Thoracic aorta (tissue), 2 donors: Measurements from ENCODE around the gene IFT57. TPM values are rescaled to one million over a fixed set of nuclear protein-coding genes. Genes with fewer than 3 reads are reported as not detected.
A peak's percentile ranks its signal among the peaks of the same experiment; 100 is the strongest.

ENCODE experiments used
- ATAC-seq: fragments of 150-250 bp; one replicate; pipeline ENCODE4 v1.8.0; 2017; ENCODE audit warnings: low read depth; ENCODE audit not compliant: insufficient number of reproducible peaks, low FRiP score
- DNase-seq: peaks from one replicate; pipeline ENCODE4 v3.0.0-alpha.2; 2020; ENCODE audit warnings: low spot score
- H3K27ac ChIP-seq, 2 donors: fragments of 200-600 bp; sonication (generic); 1 replicate in 1 of 2; 2 replicates in 1 of 2; pipeline ENCODE4 v1.5.1; 2016; ENCODE audit warnings: mild to moderate bottlenecking in 2 of 2, moderate library complexity in 2 of 2
- H3K27me3 ChIP-seq: fragments of 200-600 bp; sonication (generic); replicated peaks from 2 replicates; pipeline ENCODE4 v1.6.0; 2016; ENCODE audit warnings: mild to moderate bottlenecking; ENCODE audit not compliant: insufficient read depth
- H3K36me3 ChIP-seq: fragments of 200-600 bp; sonication (generic); one replicate; pipeline ENCODE4 v1.5.1; 2016
- H3K4me1 ChIP-seq, 2 donors: fragments of 200-600 bp; sonication (generic); 1 replicate in 1 of 2; 2 replicates in 1 of 2; pipeline versions ENCODE4 v1.5.1 to v1.6.0; 2016; ENCODE audit warnings: low read depth in 2 of 2, mild to moderate bottlenecking in 1 of 2; ENCODE audit not compliant: control insufficient read depth in 1 of 2
- H3K4me3 ChIP-seq: fragments of 200-600 bp; sonication (generic); 2 replicates; pipeline ENCODE4 v1.5.1; 2016; ENCODE audit warnings: mild to moderate bottlenecking
- H3K9me3 ChIP-seq: fragments of 200-600 bp; sonication (generic); 2 replicates; pipeline ENCODE4 v1.5.1; 2016
- CTCF ChIP-seq: fragments of 200-600 bp; sonication (generic); IDR thresholded peaks from one replicate; pipeline ENCODE4 v1.5.1; 2019; ENCODE audit warnings: antibody characterized with exemption
- total RNA-seq, 2 donors: library from RNA; depleted of rRNA; stranded (reverse); fragments of >200 nt; gene quantifications; one replicate each; pipeline versions ENCODE4 v1.1.0 to v1.2.3, GENCODE V29; 2016

Gene IFT57
- total RNA-seq, 2 donors from 2014 or later = 35.7 to 41.1 TPM

DNA sequence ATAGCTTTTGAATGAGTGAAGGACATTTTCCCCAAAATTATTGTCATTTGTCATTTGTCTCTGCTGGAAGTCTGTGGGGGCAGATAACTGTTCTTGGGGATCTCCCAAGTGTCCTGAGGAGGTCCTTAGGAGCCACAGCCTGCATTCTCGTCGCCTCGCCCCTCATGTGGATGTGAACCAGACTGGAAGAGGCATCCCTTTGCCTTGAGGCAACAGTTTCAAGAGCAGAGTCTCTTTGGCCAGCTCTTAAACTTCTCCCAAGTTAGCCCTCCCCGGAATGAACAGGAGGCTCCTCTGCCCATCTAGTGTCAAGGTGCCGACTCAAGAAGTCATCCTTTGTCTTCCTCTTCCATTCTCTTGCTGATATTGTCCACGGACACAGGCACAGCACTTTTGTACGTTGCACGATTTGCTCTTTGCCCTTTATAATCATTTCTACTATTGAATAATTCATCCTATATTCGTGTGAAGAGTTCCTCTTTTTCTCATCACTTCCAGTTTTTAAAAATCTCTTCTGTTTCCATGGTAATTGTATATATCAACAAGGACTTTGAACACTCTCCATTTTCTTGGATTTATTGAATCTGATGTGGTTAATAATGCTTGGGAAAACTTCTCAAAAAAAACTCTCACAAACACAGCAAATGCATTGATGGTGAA is 90.6 kb downstream of the IFT57 start:
- no peaks in the 10 kb centered on the region for H3K27me3 ChIP-seq
- ATAC-seq (no peak), DNase-seq (no peak)
- H3K4me1 ChIP-seq = peaks cover 16 to 33% of the 10 kb centered on the region in 2 donors
- no peaks in the 10 kb centered on the region for H3K9me3 ChIP-seq
- no peaks in the 10 kb centered on the region for H3K36me3 ChIP-seq
- H3K4me3 ChIP-seq = no peak overlapping the region
- no peak for TF ChIP-seq CTCF
- peak overlapping the region in 1 of 2 donors; percentile 50 for H3K27ac ChIP-seq

GRCh38 chr3:108130701-108131474 is 91.3 kb downstream of the IFT57 start:
- H3K36me3 ChIP-seq = no peaks in the 10 kb centered on the region
- no peaks in the 10 kb centered on the region for H3K9me3 ChIP-seq
- H3K4me3 ChIP-seq = no peak overlapping the region
- no peaks in the 10 kb centered on the region for H3K27me3 ChIP-seq
- peak overlapping the region; percentile 25 to 50 for H3K27ac ChIP-seq
- ATAC-seq (peak; percentile 94), DNase-seq (no peak)
- peaks cover 16 to 33% of the 10 kb centered on the region in 2 donors for H3K4me1 ChIP-seq
- TF ChIP-seq CTCF = no peak

DNA sequence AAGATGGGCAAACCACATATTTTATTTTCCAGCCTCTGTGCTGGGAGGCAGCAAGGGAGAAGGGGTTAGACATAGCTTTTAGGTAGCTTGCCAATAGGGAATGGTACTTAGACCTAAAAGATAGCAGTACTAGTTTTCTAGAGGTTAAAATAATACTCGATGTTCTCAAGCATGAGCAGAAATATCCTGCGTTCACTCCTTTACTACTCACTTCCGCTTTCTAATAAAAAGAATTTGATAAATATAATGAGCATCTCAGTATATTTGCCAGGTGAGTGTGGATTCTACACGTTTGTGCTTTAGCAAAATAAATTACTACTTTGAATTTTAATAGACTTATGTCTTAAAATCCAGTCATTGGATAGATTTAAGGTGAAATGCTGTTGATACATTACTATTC is 92.0 kb downstream of the IFT57 start:
- no peak for DNase-seq
- Histone ChIP-seq H3K4me1 (peaks cover 16 to 33% of the 10 kb centered on the region in 2 donors), H3K4me3 (no peak overlapping the region), H3K27ac (peak overlapping the region in 1 of 2 donors; percentile 50), H3K36me3 (no peaks in the 10 kb centered on the region), H3K9me3 (no peaks in the 10 kb centered on the region), H3K27me3 (no peaks in the 10 kb centered on the region)
- no peak for TF ChIP-seq CTCF
- no peak for ATAC-seq

GRCh38 chr3:108127301-108127988 is 94.8 kb downstream of the IFT57 start:
- ATAC-seq (no peak), DNase-seq (no peak)
- TF ChIP-seq CTCF = no peak
- Histone ChIP-seq H3K4me1 (peaks cover 14 to 22% of the 10 kb centered on the region in 2 donors), H3K36me3 (no peaks in the 10 kb centered on the region), H3K9me3 (no peaks in the 10 kb centered on the region), H3K27ac (no peak overlapping the region), H3K4me3 (no peak overlapping the region), H3K27me3 (no peaks in the 10 kb centered on the region)

DNA sequence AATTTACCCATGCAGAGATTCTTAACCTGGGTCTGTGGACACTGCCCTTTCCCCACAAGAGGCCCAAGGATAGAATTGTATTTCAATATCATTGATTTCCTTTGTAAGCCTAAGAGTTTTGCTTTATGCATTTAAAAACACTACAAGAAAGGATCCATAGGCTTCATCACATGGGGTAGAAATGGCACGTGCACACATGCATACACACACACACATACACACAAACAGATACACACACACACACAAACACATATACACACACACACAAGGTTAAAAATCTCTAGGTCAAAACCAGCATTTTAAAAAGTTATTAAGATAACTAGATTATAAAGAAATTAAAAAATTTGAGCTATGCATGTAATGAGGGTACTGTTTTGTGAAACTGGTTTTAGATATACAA is 95.9 kb downstream of the IFT57 start:
- H3K27me3 ChIP-seq = no peaks in the 10 kb centered on the region
- peaks cover 10 to 12% of the 10 kb centered on the region in 2 donors for H3K4me1 ChIP-seq
- H3K4me3 ChIP-seq = no peak overlapping the region
- no peak for TF ChIP-seq CTCF
- H3K27ac ChIP-seq = no peak overlapping the region
- H3K9me3 ChIP-seq = no peaks in the 10 kb centered on the region
- ATAC-seq (no peak), DNase-seq (no peak)
- no peaks in the 10 kb centered on the region for H3K36me3 ChIP-seq
